K562 (cell line): ENCODE measurements around the gene DLGAP1. TPM values are rescaled to one million over a fixed set of nuclear protein-coding genes. Genes with fewer than 3 reads are reported as not detected.

Source experiments
- BCLAF1 ChIP-seq, 2 experiments: fragments of 450-650 bp in 1 of 2; IDR thresholded peaks; 2 replicates each; pipeline ENCODE4 v1.6.1; 2011 to 2017; ENCODE audit warnings: low read depth in 2 of 2, antibody characterized with exemption in 1 of 2, borderline replicate concordance in 1 of 2, low read length in 1 of 2, mild to moderate bottlenecking in 1 of 2, mixed read lengths in 1 of 2; ENCODE audit not compliant: control insufficient read depth in 1 of 2
- BHLHE40 ChIP-seq: IDR thresholded peaks from 2 replicates; pipeline ENCODE4 v1.6.1; 2011; ENCODE audit warnings: low read length, improper control_type of control experiment
- CREB1 ChIP-seq, 2 experiments: sonication (generic) in 1 of 2; formaldehyde crosslinking in 1 of 2; IDR thresholded peaks; 2 replicates each; pipeline versions ENCODE4 v1.6.1 to v1.8.0; 2012 to 2022; ENCODE audit warnings: inconsistent platforms in 1 of 2, mild to moderate bottlenecking in 1 of 2, missing genetic modification reagents in 1 of 2, moderate library complexity in 1 of 2
- FOXA3 ChIP-seq, 2 experiments: fragments of 450-650 bp in 1 of 2; sonication (generic) in 1 of 2; formaldehyde crosslinking; IDR thresholded peaks in 1 of 2; conservative IDR thresholded peaks in 1 of 2; 2 replicates each; pipeline versions ENCODE4 v1.4.0 to v1.8.0; 2020 to 2022; ENCODE audit warnings: mild to moderate bottlenecking in 2 of 2, missing genetic modification reagents in 1 of 2
- HDAC2 ChIP-seq: fragments of 450-650 bp; IDR thresholded peaks from 2 replicates; pipeline ENCODE4 v1.6.1; 2016; ENCODE audit warnings: mild to moderate bottlenecking
- HDGF ChIP-seq: fragments of 450-650 bp; IDR thresholded peaks from 2 replicates; pipeline ENCODE4 v1.6.1; 2016
- SLC30A9 ChIP-seq: fragments of 250-450 bp; sonication (Bioruptor Pico); IDR thresholded peaks from 2 replicates; pipeline ENCODE4 v1.8.0; 2022; ENCODE audit warnings: mild to moderate bottlenecking, moderate library complexity
- SREBF2 ChIP-seq: sonication (generic); formaldehyde crosslinking; IDR thresholded peaks from 2 replicates; pipeline ENCODE4 v1.4.0; 2020; ENCODE audit warnings: mild to moderate bottlenecking, missing genetic modification reagents
- SRSF9 ChIP-seq: fragments of 200-400 bp; formaldehyde crosslinking; IDR thresholded peaks from 2 replicates; pipeline ENCODE4 v1.6.1; 2017; ENCODE audit warnings: low read depth, low read length, borderline replicate concordance
- TCF7 ChIP-seq: sonication (generic); IDR thresholded peaks from 2 replicates; pipeline ENCODE4 v1.6.1; 2016; ENCODE audit warnings: antibody characterized with exemption, borderline replicate concordance
- TCFL5 ChIP-seq: fragments of 250-450 bp; sonication (Bioruptor Pico); conservative IDR thresholded peaks from 2 replicates; pipeline ENCODE4 v1.6.1; 2021; ENCODE audit warnings: mild to moderate bottlenecking, moderate library complexity, matching md5 sums
- THAP12 ChIP-seq: fragments of 250-450 bp; sonication (Bioruptor Pico); IDR thresholded peaks from 2 replicates; pipeline ENCODE4 v1.9.0; 2021; ENCODE audit warnings: mild to moderate bottlenecking, inconsistent platforms
- ZMIZ1 ChIP-seq, 2 experiments: fragments of 150-350 bp in 1 of 2; IDR thresholded peaks; 2 replicates each; pipeline ENCODE4 v1.6.1; 2012 to 2016; ENCODE audit warnings: low read depth in 2 of 2, low read length in 2 of 2, mild to moderate bottlenecking in 1 of 2, moderate library complexity in 1 of 2
- ZNF717 ChIP-seq: fragments of 250-450 bp; sonication (Bioruptor Pico); IDR thresholded peaks from 2 replicates; pipeline ENCODE4 v1.5.0; 2021
- polyA plus RNA-seq, 8 experiments: library from polyadenylated mRNA; depleted of rRNA in 4 of 8; stranded (reverse) in 5 of 8; unstranded in 3 of 8; fragments of >200 nt; fragmentation: Nextera tagmentation in 2 of 8; fragmentation: Illumina TruSeq in 1 of 8; extraction: Ambion mirVana in 2 of 8; extraction: Trizol in 1 of 8; gene quantifications; 2 replicates each; pipeline versions ENCODE4 v1.2.1 to v1.2.3, GENCODE V29; 2011 to 2014; ENCODE audit warnings: inconsistent platforms in 1 of 8, missing spikeins in 1 of 8
- total RNA-seq, 7 experiments: library from RNA; depleted of rRNA in 6 of 7; stranded (reverse); fragments of >200 nt in 6 of 7; fragmentation: Illumina TruSeq in 2 of 7; extraction: Trizol in 2 of 7; gene quantifications; 2 replicates each; pipeline versions ENCODE4 v1.2.1 to v1.2.3, GENCODE V29; 2011 to 2021; ENCODE audit warnings: low replicate concordance in 1 of 7
- TF ChIP-seq, protein P1 (sequence below), 2 experiments: IDR thresholded peaks; 2 replicates each; pipeline ENCODE4 v1.6.1; 2012; ENCODE audit warnings: improper control_type of control experiment in 2 of 2, low read depth in 2 of 2, low read length in 2 of 2, borderline replicate concordance in 1 of 2

DLGAP1 gene
- total and polyA plus RNA-seq, 9 of the 15 experiments (the other 6 are each of a cell fraction or from before 2014, with no cell fraction given): 0.04 to 0.22 (median 0.08) TPM

- no peak for TF ChIP-seq TCF7
- no peak for TF ChIP-seq SLC30A9 (CRISPR knock-in tag)
- TF ChIP-seq, protein P1, sequence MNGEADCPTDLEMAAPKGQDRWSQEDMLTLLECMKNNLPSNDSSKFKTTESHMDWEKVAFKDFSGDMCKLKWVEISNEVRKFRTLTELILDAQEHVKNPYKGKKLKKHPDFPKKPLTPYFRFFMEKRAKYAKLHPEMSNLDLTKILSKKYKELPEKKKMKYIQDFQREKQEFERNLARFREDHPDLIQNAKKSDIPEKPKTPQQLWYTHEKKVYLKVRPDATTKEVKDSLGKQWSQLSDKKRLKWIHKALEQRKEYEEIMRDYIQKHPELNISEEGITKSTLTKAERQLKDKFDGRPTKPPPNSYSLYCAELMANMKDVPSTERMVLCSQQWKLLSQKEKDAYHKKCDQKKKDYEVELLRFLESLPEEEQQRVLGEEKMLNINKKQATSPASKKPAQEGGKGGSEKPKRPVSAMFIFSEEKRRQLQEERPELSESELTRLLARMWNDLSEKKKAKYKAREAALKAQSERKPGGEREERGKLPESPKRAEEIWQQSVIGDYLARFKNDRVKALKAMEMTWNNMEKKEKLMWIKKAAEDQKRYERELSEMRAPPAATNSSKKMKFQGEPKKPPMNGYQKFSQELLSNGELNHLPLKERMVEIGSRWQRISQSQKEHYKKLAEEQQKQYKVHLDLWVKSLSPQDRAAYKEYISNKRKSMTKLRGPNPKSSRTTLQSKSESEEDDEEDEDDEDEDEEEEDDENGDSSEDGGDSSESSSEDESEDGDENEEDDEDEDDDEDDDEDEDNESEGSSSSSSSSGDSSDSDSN (IDR thresholded peaks at IDR 0.05; ENCODE audit: borderline replicate concordance in 1 of 2, low read depth in 2 of 2, low read length in 2 of 2): no peak
- no peak for TF ChIP-seq SREBF2 (CRISPR knock-in tag)
- TF ChIP-seq FOXA3 (CRISPR knock-in tag; conservative IDR thresholded peaks at IDR 0.05 in 1 of 2, IDR thresholded peaks at IDR 0.05 in 1 of 2): peak in 1 of 2 experiments; percentile 62; a peak in 1 of 4 replicates
- no peak for TF ChIP-seq ZMIZ1 (IDR thresholded peaks at IDR 0.05; ENCODE audit: low read depth in 2 of 2, low read length in 2 of 2)
- no peak for TF ChIP-seq SRSF9
- TF ChIP-seq HDGF: no peak
- no peak for TF ChIP-seq TCFL5 (CRISPR knock-in tag)
- 0 out of 2 replicates have a peak, but pooled peaks have one; percentile 6 for TF ChIP-seq BHLHE40
- TF ChIP-seq ZNF717: no peak
- no peak for TF ChIP-seq HDAC2
- TF ChIP-seq CREB1 (IDR thresholded peaks at IDR 0.05): no peak
- no peak for TF ChIP-seq CREB1 (CRISPR knock-in tag; IDR thresholded peaks at IDR 0.05)
- no peak for TF ChIP-seq THAP12 (CRISPR knock-in tag)
- TF ChIP-seq BCLAF1 (IDR thresholded peaks at IDR 0.05; ENCODE audit: borderline replicate concordance in 1 of 2, control insufficient read depth in 1 of 2, low read depth in 2 of 2, low read length in 1 of 2): no peak
Observed at GRCh38 chr18:3453540-3454364, 1001.4 kb downstream of the DLGAP1 start (continued).
